SIG-M5 treated with dmso at 0.1 percent for 504 hours (cell line): ENCODE results near the gene MRGPRG.
"Not testable (repeated sequence)": the region's sequence is repeated elsewhere in the genome, so short reads cannot be mapped to it uniquely, and the experiment has no call there.

ENCODE experiments used
- DNase-seq: peaks from one replicate; lab custom pipeline; 2025; ENCODE audit not compliant: unreplicated experiment; lab: John Stamatoyannopoulos, UW

MRGPRG gene

DNA sequence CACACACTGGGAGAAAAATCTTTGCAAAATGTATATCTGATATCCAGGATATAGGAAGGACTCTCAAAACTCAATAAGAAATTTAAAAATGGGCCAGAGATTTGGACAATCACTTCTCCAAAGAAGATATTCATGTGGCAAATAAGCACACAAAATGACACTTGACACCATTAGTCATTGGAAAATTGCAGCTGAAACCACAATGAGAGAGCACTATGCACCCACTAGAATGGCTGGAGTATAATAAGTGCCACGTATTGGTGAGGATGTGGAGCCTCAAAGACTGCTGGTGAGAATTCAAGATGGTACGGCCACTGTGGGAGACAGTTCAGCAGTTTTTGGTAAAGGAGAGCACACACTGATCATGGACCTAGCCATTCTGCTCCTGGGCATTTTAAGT lies 40.7 kb downstream of the MRGPRG start:
- no peak for DNase-seq

DNA sequence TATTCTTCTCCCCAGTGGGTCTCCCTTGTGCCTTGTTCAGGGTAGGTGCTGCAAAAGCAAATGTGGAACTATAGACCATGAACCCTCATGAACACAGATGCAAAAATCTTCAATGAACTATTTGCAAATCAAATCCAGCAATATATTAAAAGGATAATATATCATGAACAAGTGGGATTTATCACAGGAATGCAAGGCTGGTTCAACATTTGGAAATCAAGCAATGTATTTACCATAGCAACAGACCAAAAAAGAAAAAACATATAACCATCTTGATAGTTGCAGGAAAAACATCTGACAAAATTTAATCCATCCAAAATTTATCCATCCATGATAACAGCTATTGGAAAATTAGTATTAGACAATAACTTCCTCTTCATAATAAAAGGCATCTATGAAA lies 42.1 kb downstream of the MRGPRG start:
- DNase-seq, result no peak

DNA sequence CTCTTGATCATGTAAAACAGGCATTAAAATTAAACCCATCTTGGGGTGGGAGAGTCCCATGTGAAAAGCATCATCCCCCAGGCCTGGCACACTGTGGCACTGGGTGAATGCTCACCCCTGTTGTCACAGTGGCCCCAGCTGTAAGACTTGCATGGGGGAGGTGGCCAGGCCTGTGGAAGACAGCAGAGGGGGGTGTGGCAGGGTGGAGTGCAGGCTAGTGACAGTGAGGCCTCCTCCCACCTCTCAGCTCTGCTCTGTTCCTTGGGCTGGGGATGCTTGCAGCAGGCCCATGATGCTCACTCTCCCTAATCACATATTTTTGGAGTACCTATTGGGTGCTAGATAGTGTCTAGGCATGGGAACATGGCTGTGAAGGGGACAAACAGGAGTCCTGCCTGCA lies 43.4 kb downstream of the MRGPRG start:
- no peak for DNase-seq

DNA sequence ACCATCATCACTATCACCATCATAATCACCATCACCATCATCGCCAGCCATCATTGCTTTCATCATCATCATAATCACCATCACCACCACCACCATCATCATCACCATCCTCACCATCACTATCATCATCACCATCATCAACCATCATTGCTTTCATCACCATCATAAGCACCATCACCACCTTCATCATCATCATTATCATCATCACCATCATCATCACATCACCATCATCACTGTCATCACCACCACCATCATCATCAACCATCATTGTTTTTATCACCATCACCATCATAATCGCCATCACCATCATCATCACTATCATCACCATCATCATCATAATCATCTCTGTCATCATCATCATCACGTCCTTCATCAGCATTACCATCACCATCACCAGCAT lies 44.2 kb downstream of the MRGPRG start:
- DNase-seq, result no peak

DNA sequence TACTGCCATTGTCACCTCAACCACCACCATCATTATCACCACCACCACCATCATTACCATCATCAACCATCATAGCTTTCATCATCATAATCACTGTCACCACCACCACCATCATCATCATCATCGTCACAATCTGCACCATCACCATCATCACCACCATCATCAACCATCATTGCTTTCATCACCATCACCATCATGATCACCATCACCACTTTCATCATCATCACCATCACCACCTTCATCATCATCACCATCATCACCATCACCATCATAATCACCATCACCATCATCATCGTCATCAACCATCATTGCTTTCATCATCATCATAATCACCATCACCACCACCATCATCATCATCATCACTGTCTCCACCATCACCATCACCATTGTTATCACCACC lies 44.8 kb downstream of the MRGPRG start:
- DNase-seq, result no peak

DNA sequence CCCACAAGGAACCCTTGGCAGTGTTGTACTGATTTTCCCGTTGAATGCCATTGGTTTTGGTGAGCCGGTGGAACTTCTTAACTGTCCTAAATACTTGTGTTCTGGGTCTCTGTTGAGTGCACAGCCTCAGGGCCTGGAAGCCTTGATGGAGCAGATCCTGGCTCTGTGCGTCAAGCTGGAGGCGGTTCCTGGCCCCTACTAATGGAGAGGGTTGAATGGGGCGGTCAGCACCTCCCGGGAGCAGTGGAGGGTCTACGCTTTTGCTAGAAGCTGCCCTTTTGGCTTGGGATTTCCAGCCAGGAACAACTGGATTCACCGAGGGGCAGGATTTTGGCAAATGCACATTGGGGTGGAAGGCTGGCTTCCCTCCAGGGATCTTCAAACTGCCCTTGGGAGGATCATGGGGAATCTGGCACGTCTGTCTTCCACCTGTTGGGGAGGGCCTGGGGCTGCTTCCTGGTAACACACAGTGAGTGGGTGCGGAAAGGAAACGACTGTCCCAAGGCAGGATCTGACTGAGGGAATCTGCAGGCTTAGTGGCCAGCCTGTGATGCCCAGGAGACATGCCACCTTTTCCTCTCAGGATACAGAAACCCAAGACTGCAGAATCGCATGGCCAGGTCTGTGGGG lies 46.6 kb downstream of the MRGPRG start:
- DNase-seq, result no peak

DNA sequence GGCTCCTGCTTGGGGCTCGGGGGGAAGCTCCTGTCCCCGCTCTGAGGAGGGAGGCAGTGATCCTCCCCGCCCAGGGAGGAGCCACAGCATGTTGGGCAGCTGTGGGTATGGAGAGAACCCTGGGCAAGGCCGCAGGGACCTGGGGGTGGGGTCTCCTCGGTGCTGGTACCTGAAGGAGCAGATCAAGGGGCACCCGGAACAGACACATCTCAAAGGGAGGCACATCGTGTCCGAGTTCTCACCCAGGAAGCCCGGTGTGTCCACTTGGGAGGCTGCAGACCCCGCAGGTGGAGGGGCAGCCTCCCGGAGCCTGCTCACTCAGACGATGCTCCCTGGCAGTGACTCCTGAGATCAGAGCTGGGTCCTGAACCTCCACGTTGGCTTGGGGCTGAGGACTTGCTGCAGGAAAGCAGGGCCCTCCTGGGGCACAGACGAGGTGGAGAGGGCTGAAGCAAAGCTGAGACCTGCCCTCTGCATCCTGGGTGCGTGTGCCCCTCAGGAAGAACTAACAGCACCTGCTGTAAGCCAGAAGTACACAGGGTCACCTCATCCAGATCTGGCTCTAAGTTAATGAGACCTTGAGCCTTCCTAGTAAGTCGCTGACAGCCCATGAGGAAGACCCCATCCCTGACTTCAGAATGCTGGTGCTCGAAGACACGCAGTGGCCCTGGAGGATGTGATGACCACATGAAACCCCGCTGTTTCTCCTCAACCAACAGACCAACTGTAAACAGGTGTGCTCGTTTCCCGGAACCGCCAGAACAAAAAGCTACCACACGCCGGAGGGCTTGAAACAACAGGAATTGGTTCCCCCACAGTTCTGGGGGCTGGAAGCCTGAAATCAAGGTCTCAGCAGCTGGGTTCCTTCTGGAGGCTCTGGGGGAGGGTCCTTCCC lies 47.6 kb downstream of the MRGPRG start:
- no peak for DNase-seq

DNA sequence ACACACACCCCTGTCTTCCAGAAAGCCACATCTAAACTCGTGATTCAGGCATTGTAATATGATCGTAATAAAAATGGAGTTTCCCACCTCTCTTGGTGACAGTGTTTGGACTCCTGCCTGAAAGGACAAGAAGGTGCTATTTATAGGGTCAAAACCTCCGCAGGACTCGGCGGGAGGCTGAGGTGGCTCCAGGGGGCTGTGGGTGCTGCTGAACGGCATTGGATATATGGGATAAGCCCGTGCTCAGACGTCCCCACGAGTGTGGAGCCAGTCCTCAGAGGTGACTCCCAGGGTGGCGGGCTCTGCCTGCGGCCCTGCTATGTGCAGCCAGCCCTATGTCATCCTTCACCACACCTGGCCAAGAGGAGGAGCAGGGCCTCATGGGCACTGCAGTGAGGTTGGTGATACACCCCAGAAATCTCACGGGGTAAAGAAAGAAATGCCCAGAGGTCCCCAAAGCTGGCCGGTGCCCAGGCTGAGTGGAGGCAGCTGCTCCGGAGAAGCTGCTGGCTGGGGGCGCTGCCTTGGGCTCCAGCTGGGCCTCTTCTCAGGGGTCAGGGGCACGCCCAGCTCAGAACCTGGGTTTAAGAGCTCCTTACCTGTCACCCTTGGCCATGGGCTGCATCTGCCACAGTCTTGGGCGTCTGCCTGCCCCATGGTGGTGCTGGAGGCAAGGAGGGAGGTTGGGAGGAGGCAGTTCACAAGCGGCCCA lies 48.4 kb downstream of the MRGPRG start:
- no peak for DNase-seq

DNA sequence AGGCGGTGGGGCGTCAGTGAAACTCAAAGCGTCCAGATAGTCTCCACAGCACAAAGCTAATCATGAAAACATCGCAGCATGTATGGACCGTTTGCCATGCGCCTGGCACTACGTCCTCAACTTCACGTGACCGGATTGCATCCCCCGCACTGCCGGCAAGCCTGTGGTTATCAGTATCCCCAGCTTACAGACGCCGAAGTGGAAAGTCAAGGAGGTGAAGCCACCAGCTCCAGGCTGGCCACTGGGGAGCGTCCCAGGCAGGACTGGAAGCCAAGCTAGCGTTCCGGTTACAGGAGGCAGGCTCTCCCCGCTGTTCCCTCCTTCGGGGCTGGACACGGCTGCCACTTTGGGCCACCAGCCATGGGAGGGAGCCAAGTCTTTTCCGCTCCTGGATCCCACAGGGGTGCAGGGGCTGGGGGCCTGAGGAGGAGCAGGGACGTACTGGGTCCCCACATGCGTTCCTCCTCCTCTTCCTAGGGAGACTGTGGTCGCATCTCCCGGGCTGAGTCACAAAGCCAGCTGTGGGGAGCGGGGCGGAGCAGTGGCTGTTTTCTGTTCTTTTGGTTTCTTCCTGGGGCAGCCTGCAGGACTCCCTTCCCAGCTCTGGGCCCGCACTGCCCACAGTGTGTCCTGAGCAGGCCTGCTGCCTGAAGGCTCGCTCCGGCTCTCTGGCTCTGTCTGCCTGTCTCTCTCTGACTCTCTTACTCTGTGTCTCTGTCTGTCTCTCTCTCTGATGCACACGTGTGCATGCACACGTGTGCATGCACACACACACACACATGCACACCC lies 49.2 kb downstream of the MRGPRG start:
- peak; percentile 38 for DNase-seq

DNA sequence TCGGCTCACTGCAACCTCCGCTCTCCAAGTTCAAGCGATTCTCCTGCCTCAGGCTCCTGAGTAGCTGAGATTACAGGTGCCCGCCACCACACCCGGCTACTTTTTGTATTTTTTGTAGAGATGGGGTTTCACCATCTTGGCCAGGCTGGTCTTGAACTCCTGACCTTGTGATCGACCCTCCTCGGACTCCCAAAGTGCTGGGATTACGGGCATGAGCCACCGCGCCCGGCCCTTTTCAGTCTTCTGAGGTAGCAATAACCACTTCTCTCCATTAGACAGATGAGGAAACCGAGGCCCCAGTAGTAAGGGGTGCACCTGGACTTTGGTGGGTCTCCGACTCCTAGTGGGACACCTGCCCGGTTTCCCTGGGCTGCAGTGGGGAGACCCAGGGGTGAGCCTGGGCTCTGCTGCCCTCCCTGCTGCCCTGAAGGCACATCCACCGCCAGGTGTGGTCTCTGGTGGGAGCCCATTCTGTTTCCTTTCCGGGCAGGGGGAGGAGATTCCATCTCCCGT lies 49.8 kb downstream of the MRGPRG start:
- not testable (repeated sequence) for DNase-seq
